HG02763 (cell line): ENCODE data around the gene SLC43A3.
A peak's percentile ranks its signal among the peaks of the same experiment; 100 is the strongest.
"Not testable (repeated sequence)": the region's sequence is repeated elsewhere in the genome, so short reads cannot be mapped to it uniquely, and the experiment has no call there.

ENCODE experiments used
- ATAC-seq: cut with Tn5 transposase; IDR thresholded peaks from one replicate; pipeline ENCODE4 v1.9.1; 2021; ENCODE audit warnings: mild to moderate bottlenecking, moderate library complexity; ENCODE audit not compliant: unreplicated experiment

Gene SLC43A3

GRCh38 chr11:57460022-57460757, 33.3 kb upstream of the SLC43A3 start, which contains the start of gene RTN4RL2:
RTN4RL2 (plus strand) TSS chr11:57460528; CDS start chr11:57460866, 338 bp downstream.
- no peak for ATAC-seq

- ATAC-seq: no peak
Measured at GRCh38 chr11:57459164-57460021, 32.5 kb upstream of the SLC43A3 start.

- no peak for ATAC-seq
Measured at GRCh38 chr11:57458410-57459163, 31.7 kb upstream of the SLC43A3 start.

- ATAC-seq: no peak
Measured at GRCh38 chr11:57458060-57458409, 31.1 kb upstream of the SLC43A3 start.

GRCh38 chr11:57457643-57458023, 30.7 kb upstream of the SLC43A3 start:
- ATAC-seq: peak; percentile 8

- peak; percentile 52 for ATAC-seq
Measured at GRCh38 chr11:57456960-57457642, 30.2 kb upstream of the SLC43A3 start.

- no peak for ATAC-seq
Measured at GRCh38 chr11:57453543-57454177, 26.7 kb upstream of the SLC43A3 start.

- no peak for ATAC-seq
Measured at GRCh38 chr11:57446055-57446454, 19.1 kb upstream of the SLC43A3 start.

- ATAC-seq: not testable (repeated sequence)
Measured at GRCh38 chr11:57445122-57445394, 18.1 kb upstream of the SLC43A3 start.

GRCh38 chr11:57444362-57445121, 17.6 kb upstream of the SLC43A3 start:
- ATAC-seq: no peak

- no peak for ATAC-seq
Measured at GRCh38 chr11:57440744-57441414, 14.0 kb upstream of the SLC43A3 start.

- ATAC-seq: no peak
Measured at GRCh38 chr11:57439786-57440185, 12.9 kb upstream of the SLC43A3 start.

- ATAC-seq: no peak
Measured at GRCh38 chr11:57438345-57439285, 11.7 kb upstream of the SLC43A3 start.

GRCh38 chr11:57436031-57436430, 9.1 kb upstream of the SLC43A3 start:
- no peak for ATAC-seq

- ATAC-seq: no peak
Measured at GRCh38 chr11:57434640-57435546, 8.0 kb upstream of the SLC43A3 start.

- ATAC-seq: no peak
Measured at GRCh38 chr11:57432714-57433163, 5.8 kb upstream of the SLC43A3 start.

GRCh38 chr11:57432149-57432561, 5.2 kb upstream of the SLC43A3 start:
- ATAC-seq: no peak
